LNCAP (cell line): Measurements from ENCODE around the gene STON2.

Source experiments
- TF ChIP-seq, protein P1 (sequence below): fragments of 450-650 bp; IDR thresholded peaks from 2 replicates; pipeline ENCODE4 v1.5.1; 2017; ENCODE audit warnings: mild to moderate bottlenecking

Gene STON2, protein sequence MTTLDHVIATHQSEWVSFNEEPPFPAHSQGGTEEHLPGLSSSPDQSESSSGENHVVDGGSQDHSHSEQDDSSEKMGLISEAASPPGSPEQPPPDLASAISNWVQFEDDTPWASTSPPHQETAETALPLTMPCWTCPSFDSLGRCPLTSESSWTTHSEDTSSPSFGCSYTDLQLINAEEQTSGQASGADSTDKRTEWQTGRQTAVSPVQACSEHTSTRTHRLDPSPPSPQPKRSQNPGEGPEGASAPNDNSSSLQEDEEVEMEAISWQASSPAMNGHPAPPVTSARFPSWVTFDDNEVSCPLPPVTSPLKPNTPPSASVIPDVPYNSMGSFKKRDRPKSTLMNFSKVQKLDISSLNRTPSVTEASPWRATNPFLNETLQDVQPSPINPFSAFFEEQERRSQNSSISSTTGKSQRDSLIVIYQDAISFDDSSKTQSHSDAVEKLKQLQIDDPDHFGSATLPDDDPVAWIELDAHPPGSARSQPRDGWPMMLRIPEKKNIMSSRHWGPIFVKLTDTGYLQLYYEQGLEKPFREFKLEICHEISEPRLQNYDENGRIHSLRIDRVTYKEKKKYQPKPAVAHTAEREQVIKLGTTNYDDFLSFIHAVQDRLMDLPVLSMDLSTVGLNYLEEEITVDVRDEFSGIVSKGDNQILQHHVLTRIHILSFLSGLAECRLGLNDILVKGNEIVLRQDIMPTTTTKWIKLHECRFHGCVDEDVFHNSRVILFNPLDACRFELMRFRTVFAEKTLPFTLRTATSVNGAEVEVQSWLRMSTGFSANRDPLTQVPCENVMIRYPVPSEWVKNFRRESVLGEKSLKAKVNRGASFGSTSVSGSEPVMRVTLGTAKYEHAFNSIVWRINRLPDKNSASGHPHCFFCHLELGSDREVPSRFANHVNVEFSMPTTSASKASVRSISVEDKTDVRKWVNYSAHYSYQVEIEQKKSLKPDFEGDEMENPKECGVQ

DNA sequence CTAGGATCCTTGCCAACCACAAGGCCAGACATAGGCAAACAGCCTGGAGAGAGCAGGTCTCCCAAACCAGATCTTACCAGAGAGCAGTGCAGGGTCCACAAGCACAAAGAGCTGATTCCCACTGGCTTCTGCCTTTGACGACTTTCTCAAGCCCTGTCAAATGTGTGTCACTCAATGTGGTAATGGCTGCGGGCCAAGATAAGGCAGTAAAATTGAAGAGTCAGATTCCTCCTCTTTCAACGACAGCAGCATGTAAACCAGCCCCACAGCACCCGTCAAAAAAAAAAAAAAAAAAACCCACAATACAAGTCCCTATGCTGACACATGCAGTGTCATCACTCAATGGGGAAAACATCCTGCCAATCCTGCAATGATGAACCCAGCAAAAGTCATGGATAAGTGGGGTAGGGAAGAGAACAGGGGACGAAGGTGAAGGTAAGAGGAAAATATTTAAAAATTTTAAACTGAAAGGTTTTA, at the start of gene STON2:
STON2 (minus strand) TSS at position 123 of the 477 bp plus-strand sequence. CDS start 1,942 bp downstream, outside the sequence.
- TF ChIP-seq, protein P1, sequence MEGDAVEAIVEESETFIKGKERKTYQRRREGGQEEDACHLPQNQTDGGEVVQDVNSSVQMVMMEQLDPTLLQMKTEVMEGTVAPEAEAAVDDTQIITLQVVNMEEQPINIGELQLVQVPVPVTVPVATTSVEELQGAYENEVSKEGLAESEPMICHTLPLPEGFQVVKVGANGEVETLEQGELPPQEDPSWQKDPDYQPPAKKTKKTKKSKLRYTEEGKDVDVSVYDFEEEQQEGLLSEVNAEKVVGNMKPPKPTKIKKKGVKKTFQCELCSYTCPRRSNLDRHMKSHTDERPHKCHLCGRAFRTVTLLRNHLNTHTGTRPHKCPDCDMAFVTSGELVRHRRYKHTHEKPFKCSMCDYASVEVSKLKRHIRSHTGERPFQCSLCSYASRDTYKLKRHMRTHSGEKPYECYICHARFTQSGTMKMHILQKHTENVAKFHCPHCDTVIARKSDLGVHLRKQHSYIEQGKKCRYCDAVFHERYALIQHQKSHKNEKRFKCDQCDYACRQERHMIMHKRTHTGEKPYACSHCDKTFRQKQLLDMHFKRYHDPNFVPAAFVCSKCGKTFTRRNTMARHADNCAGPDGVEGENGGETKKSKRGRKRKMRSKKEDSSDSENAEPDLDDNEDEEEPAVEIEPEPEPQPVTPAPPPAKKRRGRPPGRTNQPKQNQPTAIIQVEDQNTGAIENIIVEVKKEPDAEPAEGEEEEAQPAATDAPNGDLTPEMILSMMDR = no peak

DNA sequence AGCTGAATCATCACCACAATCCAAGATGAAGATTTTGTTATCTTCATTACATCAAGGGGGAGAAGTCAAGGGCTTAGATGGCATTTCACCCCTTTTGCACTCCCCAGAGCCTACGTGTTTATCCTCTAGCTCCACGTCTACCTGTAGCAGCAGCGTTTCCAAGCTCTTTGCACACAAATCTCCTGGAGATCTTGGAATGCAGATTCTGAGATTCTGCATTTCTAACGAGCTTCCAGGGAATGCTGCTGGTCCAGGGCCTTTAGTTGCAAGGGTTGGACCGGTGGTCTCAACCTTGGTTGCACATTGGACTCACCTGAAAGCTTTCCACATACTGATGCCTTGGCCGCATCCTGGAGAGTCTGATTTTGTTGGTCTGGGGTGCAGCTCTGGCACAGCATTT, 49.5 kb upstream of the STON2 start:
- TF ChIP-seq, protein P1 = no peak

DNA sequence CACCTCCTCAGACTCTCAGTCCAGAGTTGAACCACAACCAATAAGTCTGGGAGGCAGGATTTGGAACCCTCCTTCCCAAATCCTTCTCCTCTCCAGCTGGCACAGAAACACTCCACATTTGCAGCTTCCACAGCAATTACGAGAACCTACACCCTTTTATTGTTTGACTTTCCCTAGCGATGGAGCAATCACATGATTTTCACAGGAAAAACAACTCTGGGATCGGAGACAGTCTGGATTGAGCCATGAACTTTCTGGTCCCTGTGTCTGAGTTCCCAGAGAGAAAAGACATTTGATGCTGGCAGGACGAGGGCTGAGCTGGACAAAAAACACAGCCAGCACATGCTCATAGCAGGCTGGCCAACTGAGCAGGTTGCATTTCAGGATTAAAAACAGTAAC, 49.0 kb upstream of the STON2 start:
- TF ChIP-seq, protein P1 = no peak

DNA sequence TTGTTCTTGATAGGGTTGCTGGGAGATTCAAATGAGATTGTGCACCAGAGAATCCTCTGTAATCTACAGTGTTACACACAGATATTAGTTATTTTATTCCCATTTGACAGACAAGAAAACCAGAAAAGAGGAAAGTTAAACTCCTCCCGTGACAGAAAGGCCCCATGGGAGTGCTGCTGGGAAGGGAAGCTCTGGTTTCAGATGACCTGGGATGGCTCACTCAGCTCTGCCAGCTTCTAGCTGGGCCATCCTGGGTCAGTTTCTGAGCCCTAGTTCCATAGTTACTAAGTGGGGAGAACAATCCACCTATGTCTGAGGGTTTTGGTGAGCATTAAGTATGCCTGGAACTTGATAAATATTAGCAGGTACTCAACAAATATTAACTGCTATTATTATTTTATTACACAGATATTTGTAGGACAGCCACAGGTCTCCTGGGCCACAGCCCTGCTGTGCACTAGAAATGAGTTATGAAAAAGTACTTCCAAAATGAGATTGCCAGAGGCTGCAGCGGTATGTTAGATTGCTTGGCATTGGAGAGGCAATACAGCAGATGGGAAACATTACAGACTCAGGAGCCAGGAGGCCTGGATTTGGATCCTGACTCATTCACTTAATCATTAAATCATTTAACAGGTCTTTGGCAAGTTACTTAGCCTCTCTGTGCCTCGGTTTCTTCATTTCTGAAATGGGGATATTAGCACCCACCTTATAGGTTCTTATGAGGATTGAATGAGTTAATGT, 47.1 kb upstream of the STON2 start:
- TF ChIP-seq, protein P1 = no peak

DNA sequence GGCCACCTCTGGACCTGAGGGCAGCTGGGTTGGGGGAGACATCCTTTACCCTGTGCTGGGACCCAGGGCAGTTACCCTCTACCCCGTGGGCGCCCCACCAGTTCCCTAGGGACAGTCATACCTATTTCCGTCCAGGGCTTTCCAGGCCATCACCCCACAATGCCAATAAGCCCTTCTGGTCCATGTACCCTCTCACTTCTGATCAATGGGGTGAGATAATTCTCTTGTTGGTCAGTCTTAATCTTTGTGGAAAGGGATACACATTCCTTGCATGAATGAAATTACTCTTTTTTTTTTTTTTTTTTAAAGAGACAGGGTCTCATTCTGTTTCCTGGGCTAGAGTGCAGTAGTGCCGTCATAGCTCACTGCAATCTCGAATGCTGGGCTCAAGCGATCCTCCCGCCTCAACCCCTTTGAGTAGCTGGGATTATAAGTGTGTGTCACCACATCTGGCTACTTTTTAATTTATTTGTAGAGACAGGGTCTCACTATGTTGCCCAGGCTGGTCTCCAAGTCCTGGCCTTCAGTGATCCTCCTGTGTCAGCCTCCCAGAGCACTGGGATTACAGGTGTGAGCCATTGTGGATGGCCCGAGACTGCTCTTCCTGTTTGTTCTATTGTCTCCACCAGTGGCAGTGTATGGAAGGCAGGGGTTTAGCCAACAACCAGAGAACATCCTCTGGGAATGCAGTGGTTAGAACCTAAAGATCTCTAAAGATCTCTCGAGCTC, 46.3 kb upstream of the STON2 start:
- TF ChIP-seq, protein P1 = no peak

DNA sequence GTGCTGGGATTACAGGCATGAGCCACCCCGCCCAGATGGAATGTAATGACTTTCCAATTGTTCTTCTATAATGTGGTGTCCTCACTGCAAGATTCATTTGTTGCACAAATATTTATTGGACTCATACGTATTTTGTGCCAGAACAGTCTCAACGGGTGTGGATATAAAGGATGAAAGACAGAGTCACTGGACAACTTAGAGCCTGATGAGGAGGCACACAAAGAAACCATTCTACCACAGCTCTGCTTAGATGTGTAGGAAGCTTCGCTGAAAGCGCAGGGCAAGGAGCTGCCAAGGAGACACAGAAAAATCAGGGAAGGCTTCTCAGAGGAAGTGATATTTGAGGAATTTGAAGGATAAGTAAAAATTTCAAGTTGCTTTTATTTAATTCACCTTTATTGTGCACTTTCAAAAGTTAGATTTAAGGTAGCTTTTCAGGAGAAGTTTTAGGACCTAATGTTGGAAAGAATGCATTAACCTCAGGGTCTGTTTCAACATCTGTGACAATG, 41.6 kb upstream of the STON2 start:
- TF ChIP-seq, protein P1 = no peak
